CD4-positive, alpha-beta memory T cell (primary cell): ENCODE data around the gene UBXN4. TPM values are rescaled to one million over a fixed set of nuclear protein-coding genes. Genes with fewer than 3 reads are reported as not detected.
"Not testable (repeated sequence)": the region's sequence is repeated elsewhere in the genome, so short reads cannot be mapped to it uniquely, and the experiment has no call there.

Experiments
- CTCF ChIA-PET: fragments of 350-600 bp; sonication (Branson Sonifier 250); formaldehyde crosslinking; loops from one replicate; lab custom pipeline; 2021; ENCODE audit warnings: inconsistent platforms; ENCODE audit not compliant: partially characterized antibody; lab: Charles Lee
- POLR2A ChIA-PET: fragments of 350-600 bp; sonication (Branson Sonifier 250); formaldehyde crosslinking; loops from one replicate; lab custom pipeline; 2021; ENCODE audit not compliant: partially characterized antibody; lab: Charles Lee
- DNase-seq, 5 donors: peaks; one replicate each; pipeline versions ENCODE4 v3.0.0 to v3.0.0-alpha.2; 2020 to 2022; ENCODE audit warnings: mixed read lengths in 1 of 5
- H3K27ac ChIP-seq: one replicate; pipeline ENCODE4 v1.7.0; 2013; ENCODE audit warnings: low read depth, low read length
- H3K27me3 ChIP-seq: 2 replicates; pipeline ENCODE4 v1.7.0; 2013; ENCODE audit warnings: mild to moderate bottlenecking, low read length, moderate library complexity; ENCODE audit not compliant: insufficient read depth
- H3K36me3 ChIP-seq: 2 replicates; pipeline ENCODE4 v1.7.0; 2013; ENCODE audit warnings: mild to moderate bottlenecking, low read length, moderate library complexity; ENCODE audit not compliant: insufficient read depth
- H3K4me1 ChIP-seq: 2 replicates; pipeline ENCODE4 v1.7.0; 2013; ENCODE audit warnings: mild to moderate bottlenecking, low read length, moderate library complexity; ENCODE audit not compliant: insufficient read depth
- H3K4me3 ChIP-seq, 2 donors: one replicate each; pipeline ENCODE4 v1.7.0; 2013; ENCODE audit warnings: low read length in 2 of 2, mild to moderate bottlenecking in 1 of 2
- H3K9me3 ChIP-seq, 2 donors: one replicate each; pipeline ENCODE4 v1.7.0; 2013; ENCODE audit warnings: low read length in 2 of 2, control low read depth in 1 of 2; ENCODE audit not compliant: control insufficient read depth in 1 of 2
- H3K27ac Mint-ChIP-seq, 7 donors: one replicate each; pipeline ENCODE4 v1.8.0; 2020 to 2021; ENCODE audit warnings: mixed read lengths in 7 of 7, mild to moderate bottlenecking in 6 of 7, inconsistent platforms in 3 of 7, moderate library complexity in 3 of 7
- H3K27me3 Mint-ChIP-seq, 2 donors: one replicate each; pipeline ENCODE4 v1.8.0; 2020 to 2021; ENCODE audit warnings: mixed read lengths in 2 of 2
- H3K36me3 Mint-ChIP-seq, 2 donors: one replicate each; pipeline ENCODE4 v1.8.0; 2020 to 2021; ENCODE audit warnings: mixed read lengths in 2 of 2, inconsistent platforms in 1 of 2, mild to moderate bottlenecking in 1 of 2
- H3K4me1 Mint-ChIP-seq, 4 donors: one replicate each; pipeline ENCODE4 v1.8.0; 2020 to 2021; ENCODE audit warnings: mixed read lengths in 4 of 4, mild to moderate bottlenecking in 1 of 4
- H3K4me3 Mint-ChIP-seq, 8 donors: one replicate each; pipeline ENCODE4 v1.8.0; 2020 to 2021; ENCODE audit warnings: mixed read lengths in 8 of 8, mild to moderate bottlenecking in 7 of 8, moderate library complexity in 6 of 8, inconsistent platforms in 3 of 8
- H3K9me3 Mint-ChIP-seq, 8 donors: one replicate each; pipeline ENCODE4 v1.8.0; 2020 to 2021; ENCODE audit warnings: mixed read lengths in 8 of 8, mild to moderate bottlenecking in 5 of 8, inconsistent platforms in 3 of 8, moderate library complexity in 1 of 8
- intact Hi-C: fragments of 100-400 bp; cut with micrococcal nuclease; formaldehyde crosslinking; loops from one replicate; pipeline ENCODE4 v1.15.1; 2023
- polyA plus RNA-seq, 2 donors: library from polyadenylated mRNA; unstranded; fragments of 300-500 nt; fragmentation: Illumina TruSeq; gene quantifications; one replicate each; pipeline ENCODE4 v1.2.3, GENCODE V29; 2021
- total RNA-seq, 2 experiments: library from RNA; stranded (reverse); gene quantifications; one replicate each; pipeline ENCODE4 v1.2.3, GENCODE V29; 2021

Gene UBXN4
- total and polyA plus RNA-seq, 4 experiments from 2014 or later: 111 to 128 (median 119) TPM

- no peak overlapping the region for H3K27ac ChIP-seq
Measured at GRCh38 chr2:135708159-135708558, 33.5 kb upstream of the UBXN4 start.

GRCh38 chr2:135709992-135710391 lies 31.7 kb upstream of the UBXN4 start:
- POLR2A ChIA-PET: interaction anchor here (0.6 to 1.0 kb wide), 3 partner anchors 237 to 706 kb away, joined by 3 read pairs; no protein-coding TSS in a partner anchor
- Mint-ChIP-seq H3K9me3 (no peaks in the 10 kb centered on the region), H3K4me3 (no peak overlapping the region), H3K4me1 (peaks cover 0 to 3% (median under 1%) of the 10 kb centered on the region in 4 donors), H3K36me3 (peaks cover 11 to 18% of the 10 kb centered on the region in 2 donors), H3K27ac (no peak overlapping the region), H3K27me3 (no peaks in the 10 kb centered on the region)
- H3K4me3 ChIP-seq: no peak overlapping the region
- H3K36me3 ChIP-seq: no peaks in the 10 kb centered on the region
- H3K9me3 ChIP-seq: no peaks in the 10 kb centered on the region
- no peaks in the 10 kb centered on the region for H3K27me3 ChIP-seq
- H3K4me1 ChIP-seq: no peaks in the 10 kb centered on the region
- CTCF ChIA-PET: interaction anchor here (0.5 to 8.1 kb wide), 46 partner anchors 10 to 755 kb away, joined by 3 to 157 read pairs (median 4); partner anchors contain the start of genes R3HDM1, RAB3GAP1, UBXN4 and ZRANB3
- intact Hi-C loops: loop anchor here (1.0 kb wide), 2 partner anchors 706 to 721 kb away; no protein-coding TSS in a partner anchor
- DNase-seq: peak; percentile 57 to 68 (median 60)
- H3K27ac ChIP-seq: no peak overlapping the region

More at GRCh38 chr2:135708159-135708558, 33.5 kb upstream of the UBXN4 start:
- intact Hi-C loops: no loop called here
- H3K4me3 ChIP-seq: no peak overlapping the region
- ChIA-PET CTCF (interaction anchor here (0.7 to 8.1 kb wide), 9 partner anchors 13 to 718 kb away, joined by 3 to 157 read pairs (median 7); no protein-coding TSS in a partner anchor), POLR2A (interaction anchor here (0.6 kb wide), 1 partner anchor 177 kb away, joined by 3 read pairs; the partner anchor contains the start of genes R3HDM1 and ZRANB3)
- H3K27me3 ChIP-seq: no peaks in the 10 kb centered on the region
- no peaks in the 10 kb centered on the region for H3K36me3 ChIP-seq
- Mint-ChIP-seq H3K4me3 (no peak overlapping the region), H3K36me3 (peaks cover 8 to 11% of the 10 kb centered on the region in 2 donors), H3K27me3 (no peaks in the 10 kb centered on the region), H3K27ac (peak overlapping the region in 1 of 7 donors; percentile 47), H3K9me3 (no peaks in the 10 kb centered on the region), H3K4me1 (peaks cover 0 to 3% (median under 1%) of the 10 kb centered on the region in 4 donors)
- H3K9me3 ChIP-seq: no peaks in the 10 kb centered on the region
- DNase-seq: no peak
- H3K4me1 ChIP-seq: no peaks in the 10 kb centered on the region

GRCh38 chr2:135715086-135715485 lies 26.6 kb upstream of the UBXN4 start:
- H3K36me3 ChIP-seq, H3K27me3 ChIP-seq, H3K4me1 Mint-ChIP-seq, intact Hi-C loops, H3K27ac Mint-ChIP-seq, H3K4me3 ChIP-seq, H3K4me3 Mint-ChIP-seq, H3K27me3 Mint-ChIP-seq, H3K4me1 ChIP-seq, H3K27ac ChIP-seq, H3K9me3 Mint-ChIP-seq, H3K9me3 ChIP-seq, DNase-seq, POLR2A ChIA-PET, CTCF ChIA-PET: not testable (repeated sequence)
- peaks cover 15 to 38% of the 10 kb centered on the region in 2 donors for H3K36me3 Mint-ChIP-seq

GRCh38 chr2:135728064-135728743 lies 13.5 kb upstream of the UBXN4 start:
- CTCF ChIA-PET: interaction anchor here (0.9 to 1.4 kb wide), 2 partner anchors 18 to 724 kb away, joined by 3 to 4 read pairs; no protein-coding TSS in a partner anchor
- POLR2A ChIA-PET: interaction anchor here (0.7 kb wide), 1 partner anchor 13 kb away, joined by 3 read pairs; the partner anchor contains the start of gene UBXN4
- H3K4me1 Mint-ChIP-seq: no peaks in the 10 kb centered on the region

GRCh38 chr2:135732561-135732960 lies 9.1 kb upstream of the UBXN4 start:
- H3K27ac ChIP-seq: no peak overlapping the region
- H3K4me3 ChIP-seq: no peak overlapping the region
- peaks cover 0 to 2% (median 0%) of the 10 kb centered on the region in 8 donors for H3K9me3 Mint-ChIP-seq
- intact Hi-C loops: no loop called here
- H3K36me3 Mint-ChIP-seq: no peaks in the 10 kb centered on the region
- no peak overlapping the region for H3K27ac Mint-ChIP-seq
- H3K9me3 ChIP-seq: no peaks in the 10 kb centered on the region
- ChIA-PET POLR2A (no interaction called here), CTCF (interaction anchor here (1.5 kb wide), 1 partner anchor 9 kb away, joined by 3 read pairs; the partner anchor contains the start of gene UBXN4)
- no peaks in the 10 kb centered on the region for H3K4me1 Mint-ChIP-seq
- no peak overlapping the region for H3K4me3 Mint-ChIP-seq
- H3K27me3 Mint-ChIP-seq: no peaks in the 10 kb centered on the region
- H3K36me3 ChIP-seq: no peaks in the 10 kb centered on the region
- no peaks in the 10 kb centered on the region for H3K4me1 ChIP-seq
- no peaks in the 10 kb centered on the region for H3K27me3 ChIP-seq
- DNase-seq: no peak

More at GRCh38 chr2:135728064-135728743, 13.5 kb upstream of the UBXN4 start:
- Histone ChIP-seq H3K36me3 (no peaks in the 10 kb centered on the region), H3K9me3 (no peaks in the 10 kb centered on the region), H3K4me3 (no peak overlapping the region), H3K4me1 (no peaks in the 10 kb centered on the region), H3K27ac (no peak overlapping the region), H3K27me3 (no peaks in the 10 kb centered on the region)
- H3K4me3 Mint-ChIP-seq: no peak overlapping the region
- H3K36me3 Mint-ChIP-seq: peaks cover 16 to 17% of the 10 kb centered on the region in 2 donors
- H3K27ac Mint-ChIP-seq: no peak overlapping the region
- intact Hi-C loops: no loop called here
- H3K27me3 Mint-ChIP-seq: no peaks in the 10 kb centered on the region
- H3K9me3 Mint-ChIP-seq: no peaks in the 10 kb centered on the region
- DNase-seq: no peak

- H3K36me3 Mint-ChIP-seq: no peaks in the 10 kb centered on the region
- H3K27me3 Mint-ChIP-seq: no peaks in the 10 kb centered on the region
- CTCF ChIA-PET: interaction anchor here (1.5 kb wide), 1 partner anchor 8 kb away, joined by 3 read pairs; the partner anchor contains the start of gene UBXN4
- H3K4me3 ChIP-seq: no peak overlapping the region
- H3K9me3 Mint-ChIP-seq: peaks cover 0 to 2% (median 0%) of the 10 kb centered on the region in 8 donors
- H3K27me3 ChIP-seq: no peaks in the 10 kb centered on the region
- intact Hi-C loops: no loop called here
- H3K4me1 Mint-ChIP-seq: no peaks in the 10 kb centered on the region
- DNase-seq: no peak
- H3K27ac Mint-ChIP-seq: no peak overlapping the region
- H3K9me3 ChIP-seq: no peaks in the 10 kb centered on the region
- no peak overlapping the region for H3K27ac ChIP-seq
- POLR2A ChIA-PET: no interaction called here
- no peaks in the 10 kb centered on the region for H3K4me1 ChIP-seq
- H3K4me3 Mint-ChIP-seq: no peak overlapping the region
- H3K36me3 ChIP-seq: no peaks in the 10 kb centered on the region
Measured at GRCh38 chr2:135733045-135733444, 8.6 kb upstream of the UBXN4 start.

GRCh38 chr2:135736546-135736945 lies 5.1 kb upstream of the UBXN4 start:
- Histone ChIP-seq H3K4me3 (no peak overlapping the region), H3K27ac (no peak overlapping the region), H3K36me3 (no peaks in the 10 kb centered on the region), H3K9me3 (no peaks in the 10 kb centered on the region), H3K27me3 (no peaks in the 10 kb centered on the region), H3K4me1 (no peaks in the 10 kb centered on the region)
- ChIA-PET POLR2A (no interaction called here), CTCF (no interaction called here)
- no peaks in the 10 kb centered on the region for H3K36me3 Mint-ChIP-seq
- peaks cover 0 to 2% (median 0%) of the 10 kb centered on the region in 8 donors for H3K9me3 Mint-ChIP-seq
- intact Hi-C loops: no loop called here
- H3K4me3 Mint-ChIP-seq: no peak overlapping the region
- H3K4me1 Mint-ChIP-seq: peaks cover 0 to 5% (median 2%) of the 10 kb centered on the region in 4 donors
- no peak for DNase-seq
- no peaks in the 10 kb centered on the region for H3K27me3 Mint-ChIP-seq
- peak overlapping the region in 1 of 7 donors; percentile 80 for H3K27ac Mint-ChIP-seq
